Esophagus muscularis mucosa (tissue), 4 donors: ENCODE measurements around the gene NBPF26.
"Not testable (repeated sequence)": the region's sequence is repeated elsewhere in the genome, so short reads cannot be mapped to it uniquely, and the experiment has no call there.

Experiments used
- EP300 ChIP-seq: sonication (generic); formaldehyde crosslinking; IDR thresholded peaks from one replicate; pipeline ENCODE4 v1.6.1; 2017; ENCODE audit warnings: antibody characterized with exemption
- POLR2A ChIP-seq: fragments of 450-650 bp; IDR thresholded peaks from one replicate; pipeline ENCODE4 v1.6.1; 2017; ENCODE audit warnings: antibody characterized with exemption, moderate library complexity, mild to moderate bottlenecking, low read depth
- POLR2AphosphoS5 ChIP-seq, 2 donors: sonication (generic); formaldehyde crosslinking; IDR thresholded peaks; one replicate each; pipeline ENCODE4 v1.6.1; 2017; ENCODE audit warnings: antibody characterized with exemption in 2 of 2
- TF ChIP-seq, protein P1 (sequence below), 3 experiments: fragments of 200-600 bp in 2 of 3; fragments of 450-650 bp in 1 of 3; sonication (generic) in 2 of 3; IDR thresholded peaks; one replicate each; pipeline ENCODE4 v1.5.1; 2017 to 2019; ENCODE audit warnings: antibody characterized with exemption in 3 of 3, mild to moderate bottlenecking in 2 of 3, moderate library complexity in 1 of 3

DNA sequence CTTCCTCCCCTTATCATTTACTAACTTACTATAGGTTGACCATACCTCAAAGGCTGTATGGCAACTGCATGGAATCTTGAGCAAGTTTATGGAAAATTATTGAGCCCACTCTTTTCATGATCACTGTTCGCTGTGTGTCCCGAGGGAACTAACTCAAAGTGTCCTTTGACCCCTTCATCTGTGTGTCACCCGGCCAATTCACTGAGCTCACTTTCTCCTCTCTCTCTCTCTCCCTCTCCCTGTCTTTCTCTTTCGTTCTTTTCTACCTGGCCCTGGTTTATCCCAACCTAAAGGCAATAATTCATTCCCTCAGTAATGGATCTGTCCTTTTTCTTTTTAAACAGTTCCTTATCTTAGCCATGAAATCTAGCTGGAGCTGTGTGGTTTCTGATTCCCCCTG is 102.9 kb downstream of the NBPF26 start:
- TF ChIP-seq, protein P1, sequence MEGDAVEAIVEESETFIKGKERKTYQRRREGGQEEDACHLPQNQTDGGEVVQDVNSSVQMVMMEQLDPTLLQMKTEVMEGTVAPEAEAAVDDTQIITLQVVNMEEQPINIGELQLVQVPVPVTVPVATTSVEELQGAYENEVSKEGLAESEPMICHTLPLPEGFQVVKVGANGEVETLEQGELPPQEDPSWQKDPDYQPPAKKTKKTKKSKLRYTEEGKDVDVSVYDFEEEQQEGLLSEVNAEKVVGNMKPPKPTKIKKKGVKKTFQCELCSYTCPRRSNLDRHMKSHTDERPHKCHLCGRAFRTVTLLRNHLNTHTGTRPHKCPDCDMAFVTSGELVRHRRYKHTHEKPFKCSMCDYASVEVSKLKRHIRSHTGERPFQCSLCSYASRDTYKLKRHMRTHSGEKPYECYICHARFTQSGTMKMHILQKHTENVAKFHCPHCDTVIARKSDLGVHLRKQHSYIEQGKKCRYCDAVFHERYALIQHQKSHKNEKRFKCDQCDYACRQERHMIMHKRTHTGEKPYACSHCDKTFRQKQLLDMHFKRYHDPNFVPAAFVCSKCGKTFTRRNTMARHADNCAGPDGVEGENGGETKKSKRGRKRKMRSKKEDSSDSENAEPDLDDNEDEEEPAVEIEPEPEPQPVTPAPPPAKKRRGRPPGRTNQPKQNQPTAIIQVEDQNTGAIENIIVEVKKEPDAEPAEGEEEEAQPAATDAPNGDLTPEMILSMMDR (IDR thresholded peaks at IDR 0.05) = not testable (repeated sequence)
- not testable (repeated sequence) for TF ChIP-seq EP300; POLR2AphosphoS5 (IDR thresholded peaks at IDR 0.05); POLR2A
